Neuronal stem cell (in vitro differentiated cells): ENCODE measurements around the gene PCCA.

Experiments used
- DNase-seq: peaks from one replicate; pipeline ENCODE4 v3.0.0-alpha.2; 2013; ENCODE audit warnings: low spot score
- H2AFZ ChIP-seq: one replicate; pipeline ENCODE4 v1.6.1; 2013; ENCODE audit warnings: mild to moderate bottlenecking, low read length, inconsistent platforms
- H2AK5ac ChIP-seq: 2 replicates; pipeline ENCODE4 v1.6.1; 2013; ENCODE audit warnings: low read depth, mild to moderate bottlenecking, inconsistent platforms, low read length, moderate library complexity, mixed read lengths
- H2BK120ac ChIP-seq: 2 replicates; pipeline ENCODE4 v1.6.1; 2013; ENCODE audit warnings: low read depth, mild to moderate bottlenecking, inconsistent platforms, low read length, moderate library complexity, mixed read lengths
- H2BK12ac ChIP-seq: one replicate; pipeline ENCODE4 v1.6.1; 2013; ENCODE audit warnings: low read length, inconsistent platforms
- H2BK15ac ChIP-seq: 2 replicates; pipeline ENCODE4 v1.6.1; 2013; ENCODE audit warnings: mild to moderate bottlenecking, low read length, inconsistent platforms, mixed read lengths
- H2BK5ac ChIP-seq: one replicate; pipeline ENCODE4 v1.6.1; 2013; ENCODE audit warnings: inconsistent platforms, mild to moderate bottlenecking, low read length, moderate library complexity
- H3K14ac ChIP-seq: one replicate; pipeline ENCODE4 v1.6.1; 2013; ENCODE audit warnings: low read length, inconsistent platforms
- H3K18ac ChIP-seq: 2 replicates; pipeline ENCODE4 v1.6.1; 2013; ENCODE audit warnings: low read length, inconsistent platforms
- H3K23ac ChIP-seq: 2 replicates; pipeline ENCODE4 v1.6.1; 2013; ENCODE audit warnings: low read depth, mild to moderate bottlenecking, mixed read lengths, low read length, inconsistent platforms; ENCODE audit not compliant: poor library complexity
- H3K27ac ChIP-seq: replicated peaks from 3 replicates; pipeline ENCODE4 v1.5.1; 2013; ENCODE audit warnings: low read length, inconsistent platforms
- H3K27me3 ChIP-seq, 3 experiments: 2 replicates each; pipeline ENCODE4 v1.6.1; 2013; ENCODE audit warnings: low read length in 3 of 3, mild to moderate bottlenecking in 2 of 3, inconsistent platforms in 1 of 3, low read depth in 1 of 3, mixed read lengths in 1 of 3, moderate library complexity in 1 of 3; ENCODE audit not compliant: control insufficient read depth in 3 of 3, insufficient read depth in 3 of 3
- H3K36me3 ChIP-seq, 2 donors: replicated peaks in 1 of 2; 2 replicates each; pipeline ENCODE4 v1.6.1; 2013; ENCODE audit warnings: low read length in 2 of 2; ENCODE audit not compliant: control insufficient read depth in 2 of 2, insufficient read depth in 2 of 2
- H3K4ac ChIP-seq: 2 replicates; pipeline ENCODE4 v1.6.1; 2013; ENCODE audit warnings: inconsistent platforms, mild to moderate bottlenecking, low read length, moderate library complexity
- H3K4me1 ChIP-seq, 2 donors: 1 replicate in 1 of 2; 2 replicates in 1 of 2; pipeline ENCODE4 v1.6.1; 2013; ENCODE audit warnings: low read length in 2 of 2, low read depth in 1 of 2; ENCODE audit not compliant: control insufficient read depth in 2 of 2, insufficient read depth in 1 of 2
- H3K4me2 ChIP-seq: one replicate; pipeline ENCODE4 v1.6.1; 2013; ENCODE audit warnings: mild to moderate bottlenecking, low read length, inconsistent platforms; ENCODE audit not compliant: insufficient read depth, poor library complexity, severe bottlenecking
- H3K4me3 ChIP-seq, 2 donors: 2 replicates each; pipeline ENCODE4 v1.5.1; 2013; ENCODE audit warnings: low read length in 2 of 2, mild to moderate bottlenecking in 2 of 2, inconsistent platforms in 1 of 2, moderate library complexity in 1 of 2
- H3K79me1 ChIP-seq: one replicate; pipeline ENCODE4 v1.6.1; 2013; ENCODE audit warnings: low read depth, mild to moderate bottlenecking, inconsistent platforms, low read length, moderate library complexity
- H3K9ac ChIP-seq: one replicate; pipeline ENCODE4 v1.6.1; 2013; ENCODE audit warnings: mild to moderate bottlenecking, low read depth, low read length, inconsistent platforms; ENCODE audit not compliant: poor library complexity
- H3K9me3 ChIP-seq, 2 donors: replicated peaks in 1 of 2; 2 replicates each; pipeline versions ENCODE3 to v1.6.1; 2013; ENCODE audit warnings: low read length in 2 of 2, mild to moderate bottlenecking in 2 of 2, inconsistent platforms in 1 of 2, low read depth in 1 of 2, mixed read lengths in 1 of 2, moderate library complexity in 1 of 2; ENCODE audit not compliant: control insufficient read depth in 2 of 2, insufficient read depth in 1 of 2
- H4K8ac ChIP-seq: one replicate; pipeline ENCODE4 v1.6.1; 2013; ENCODE audit warnings: low read depth, mild to moderate bottlenecking, inconsistent platforms, low read length, moderate library complexity
- H4K91ac ChIP-seq: one replicate; pipeline ENCODE4 v1.6.1; 2013; ENCODE audit warnings: low read length, low read depth, mild to moderate bottlenecking, inconsistent platforms; ENCODE audit not compliant: poor library complexity
- WGBS, 2 donors: extraction: QIAGEN DNeasy Blood & Tissue Kit; methylation state at CpG; one replicate each; pipeline ENCODE4 v1.1.7; 2013; ENCODE audit warnings: missing lambda C conversion rate in 2 of 2, mixed read lengths in 1 of 2; ENCODE audit not compliant: insufficient read length in 2 of 2, insufficient replicate concordance in 1 of 2; ENCODE audit errors: extremely low coverage in 2 of 2; 5-methylcytosine and 5-hydroxymethylcytosine counted together

PCCA gene

GRCh38 chr13:100549316-100549715 is 460.4 kb downstream of the PCCA start:
- H3K27ac ChIP-seq, result no peak overlapping the region
- DNase-seq, result no peak
- peaks cover 0 to 2% of the 10 kb centered on the region in 2 donors for H3K36me3 ChIP-seq
- no peak overlapping the region for H2BK12ac ChIP-seq
- H3K4me2 ChIP-seq, result no peak overlapping the region
- no peak overlapping the region for H3K14ac ChIP-seq
- no peak overlapping the region for H4K8ac ChIP-seq
- peaks cover 0 to 3% of the 10 kb centered on the region in 2 donors for H3K9me3 ChIP-seq
- peaks cover 6 to 9% of the 10 kb centered on the region in 2 donors for H3K4me1 ChIP-seq
- H3K79me1 ChIP-seq, result no peaks in the 10 kb centered on the region
- no peak overlapping the region for H2BK5ac ChIP-seq
- WGBS, 2 donors, result no CpG with 5 or more reads among the region's 9 CpGs
- H4K91ac ChIP-seq, result no peak overlapping the region
- no peak overlapping the region for H2AFZ ChIP-seq
- no peaks in the 10 kb centered on the region for H3K27me3 ChIP-seq
- H3K4ac ChIP-seq, result no peak overlapping the region
- no peak overlapping the region for H2BK120ac ChIP-seq
- H3K4me3 ChIP-seq, result no peak overlapping the region
- no peak overlapping the region for H3K23ac ChIP-seq
- no peak overlapping the region for H2BK15ac ChIP-seq
- H3K9ac ChIP-seq, result no peak overlapping the region
- no peak overlapping the region for H3K18ac ChIP-seq
- H2AK5ac ChIP-seq, result no peak overlapping the region

GRCh38 chr13:100552755-100553154 is 463.9 kb downstream of the PCCA start:
- no CpG with 5 or more reads among the region's 11 CpGs for WGBS, 2 donors
- H3K4me1 ChIP-seq, result peaks cover 6 to 9% of the 10 kb centered on the region in 2 donors
- H2BK15ac ChIP-seq, result no peak overlapping the region
- H3K9ac ChIP-seq, result no peak overlapping the region
- H3K4me2 ChIP-seq, result no peak overlapping the region
- H3K36me3 ChIP-seq, result peaks cover 0 to 2% of the 10 kb centered on the region in 2 donors
- peak overlapping the region; percentile 41 for H3K18ac ChIP-seq
- no peak overlapping the region for H2AFZ ChIP-seq
- H3K4me3 ChIP-seq, result no peak overlapping the region
- H3K14ac ChIP-seq, result peak overlapping the region; percentile 79
- no peak overlapping the region for H3K27ac ChIP-seq
- H2BK5ac ChIP-seq, result peak overlapping the region; percentile 45
- H4K91ac ChIP-seq, result no peak overlapping the region
- no peaks in the 10 kb centered on the region for H3K27me3 ChIP-seq
- H2BK120ac ChIP-seq, result peak overlapping the region; percentile 63
- peaks cover 0 to 4% of the 10 kb centered on the region in 2 donors for H3K9me3 ChIP-seq
- H3K23ac ChIP-seq, result no peak overlapping the region
- no peaks in the 10 kb centered on the region for H3K79me1 ChIP-seq
- DNase-seq, result no peak
- H4K8ac ChIP-seq, result no peak overlapping the region
- no peak overlapping the region for H2BK12ac ChIP-seq
- no peak overlapping the region for H3K4ac ChIP-seq
- peak overlapping the region; percentile 8 for H2AK5ac ChIP-seq

- H2AFZ ChIP-seq, result no peak overlapping the region
- H3K36me3 ChIP-seq, result no peaks in the 10 kb centered on the region
- no peak overlapping the region for H2BK12ac ChIP-seq
- no peak overlapping the region for H2BK5ac ChIP-seq
- no CpG with 5 or more reads among the region's 8 CpGs for WGBS, 2 donors
- H3K18ac ChIP-seq, result no peak overlapping the region
- no peak overlapping the region for H4K91ac ChIP-seq
- no peak overlapping the region for H2AK5ac ChIP-seq
- no peaks in the 10 kb centered on the region for H3K79me1 ChIP-seq
- H3K4me2 ChIP-seq, result no peak overlapping the region
- no peak overlapping the region for H3K4ac ChIP-seq
- no peak overlapping the region for H3K4me3 ChIP-seq
- H3K23ac ChIP-seq, result no peak overlapping the region
- no peaks in the 10 kb centered on the region for H3K4me1 ChIP-seq
- DNase-seq, result no peak
- no peak overlapping the region for H4K8ac ChIP-seq
- H3K27ac ChIP-seq, result no peak overlapping the region
- no peak overlapping the region for H3K14ac ChIP-seq
- H3K27me3 ChIP-seq, result no peaks in the 10 kb centered on the region
- H2BK120ac ChIP-seq, result no peak overlapping the region
- no peaks in the 10 kb centered on the region for H3K9me3 ChIP-seq
- no peak overlapping the region for H3K9ac ChIP-seq
- no peak overlapping the region for H2BK15ac ChIP-seq
Measured at GRCh38 chr13:100559886-100560285, 471.0 kb downstream of the PCCA start.

- Histone ChIP-seq H3K4ac (no peak overlapping the region), H3K18ac (peak overlapping the region; percentile 35), H3K4me1 (no peaks in the 10 kb centered on the region), H3K9me3 (peaks cover 0 to 2% of the 10 kb centered on the region in 2 donors), H3K4me3 (no peak overlapping the region), H2AK5ac (peak overlapping the region; percentile 17), H2AFZ (no peak overlapping the region), H3K27me3 (no peaks in the 10 kb centered on the region), H3K4me2 (no peak overlapping the region), H2BK15ac (no peak overlapping the region), H3K27ac (no peak overlapping the region), H3K36me3 (no peaks in the 10 kb centered on the region), H4K91ac (no peak overlapping the region), H2BK5ac (no peak overlapping the region), H3K14ac (no peak overlapping the region), H2BK12ac (no peak overlapping the region), H3K79me1 (no peaks in the 10 kb centered on the region), H2BK120ac (no peak overlapping the region), H4K8ac (no peak overlapping the region), H3K23ac (no peak overlapping the region), H3K9ac (no peak overlapping the region)
- no CpG with 5 or more reads among the region's 15 CpGs for WGBS, 2 donors
- DNase-seq, result no peak
Measured at GRCh38 chr13:100560498-100561157, 471.7 kb downstream of the PCCA start.
